Activated gamma-delta T cell treated with Interleukin-2 at 50 U/mL for 16 hours (primary cell): ENCODE measurements around the gene DUSP8.
"Not testable (repeated sequence)": the region's sequence is repeated elsewhere in the genome, so short reads cannot be mapped to it uniquely, and the experiment has no call there.

ENCODE experiments used
- DNase-seq: peaks from one replicate; pipeline ENCODE4 v3.0.0-alpha.2; 2020

Gene DUSP8

GRCh38 chr11:1572197-1573076 is at the start of gene DUSP8:
TSS of gene DUSP8 (minus strand) at chr11:1572271. CDS start at chr11:1565826, 6,445 bp downstream.
- peak; percentile 92 for DNase-seq

- no peak for DNase-seq
Measured at GRCh38 chr11:1619449-1619848, 47.4 kb upstream of the DUSP8 start.

- DNase-seq = no peak
Measured at GRCh38 chr11:1618231-1618630, 46.2 kb upstream of the DUSP8 start.

- DNase-seq = no peak
Measured at GRCh38 chr11:1608363-1608762, 36.3 kb upstream of the DUSP8 start, which contains the start of gene KRTAP5-3. TSS of gene KRTAP5-3 (minus strand) at chr11:1608463. CDS start at chr11:1608385, 78 bp downstream.

- not testable (repeated sequence) for DNase-seq
Measured at GRCh38 chr11:1607901-1608300, 35.8 kb upstream of the DUSP8 start.

GRCh38 chr11:1607156-1607845 is 35.2 kb upstream of the DUSP8 start:
- DNase-seq = not testable (repeated sequence)

GRCh38 chr11:1605923-1606322 is 33.9 kb upstream of the DUSP8 start:
- not testable (repeated sequence) for DNase-seq

GRCh38 chr11:1604711-1605110 is 32.6 kb upstream of the DUSP8 start:
- DNase-seq = no peak

GRCh38 chr11:1604181-1604580 is 32.1 kb upstream of the DUSP8 start:
- no peak for DNase-seq

- DNase-seq = no peak
Measured at GRCh38 chr11:1603629-1604028, 31.6 kb upstream of the DUSP8 start.

- not testable (repeated sequence) for DNase-seq
Measured at GRCh38 chr11:1601663-1602062, 29.6 kb upstream of the DUSP8 start.

- DNase-seq = no peak
Measured at GRCh38 chr11:1600626-1601025, 28.6 kb upstream of the DUSP8 start.

- DNase-seq = no peak
Measured at GRCh38 chr11:1598816-1599215, 26.7 kb upstream of the DUSP8 start.

GRCh38 chr11:1598406-1598805 is 26.3 kb upstream of the DUSP8 start:
- not testable (repeated sequence) for DNase-seq

GRCh38 chr11:1597994-1598380 is 25.9 kb upstream of the DUSP8 start, which contains the start of gene KRTAP5-2:
TSS of gene KRTAP5-2 (minus strand) at chr11:1598294. CDS start at chr11:1598250, 44 bp downstream.
- DNase-seq = no peak

GRCh38 chr11:1597331-1597993 is 25.4 kb upstream of the DUSP8 start:
- no peak for DNase-seq

- DNase-seq = not testable (repeated sequence)
Measured at GRCh38 chr11:1596576-1597121, 24.6 kb upstream of the DUSP8 start.

- DNase-seq = not testable (repeated sequence)
Measured at GRCh38 chr11:1595994-1596575, 24.0 kb upstream of the DUSP8 start.

GRCh38 chr11:1592628-1593027 is 20.6 kb upstream of the DUSP8 start:
- no peak for DNase-seq

- DNase-seq = no peak
Measured at GRCh38 chr11:1589996-1590395, 17.9 kb upstream of the DUSP8 start.

- DNase-seq = not testable (repeated sequence)
Measured at GRCh38 chr11:1589191-1589963, 17.3 kb upstream of the DUSP8 start.

- no peak for DNase-seq
Measured at GRCh38 chr11:1586699-1587098, 14.6 kb upstream of the DUSP8 start.
